Measurements from ENCODE around the gene MRFAP1.

DNA sequence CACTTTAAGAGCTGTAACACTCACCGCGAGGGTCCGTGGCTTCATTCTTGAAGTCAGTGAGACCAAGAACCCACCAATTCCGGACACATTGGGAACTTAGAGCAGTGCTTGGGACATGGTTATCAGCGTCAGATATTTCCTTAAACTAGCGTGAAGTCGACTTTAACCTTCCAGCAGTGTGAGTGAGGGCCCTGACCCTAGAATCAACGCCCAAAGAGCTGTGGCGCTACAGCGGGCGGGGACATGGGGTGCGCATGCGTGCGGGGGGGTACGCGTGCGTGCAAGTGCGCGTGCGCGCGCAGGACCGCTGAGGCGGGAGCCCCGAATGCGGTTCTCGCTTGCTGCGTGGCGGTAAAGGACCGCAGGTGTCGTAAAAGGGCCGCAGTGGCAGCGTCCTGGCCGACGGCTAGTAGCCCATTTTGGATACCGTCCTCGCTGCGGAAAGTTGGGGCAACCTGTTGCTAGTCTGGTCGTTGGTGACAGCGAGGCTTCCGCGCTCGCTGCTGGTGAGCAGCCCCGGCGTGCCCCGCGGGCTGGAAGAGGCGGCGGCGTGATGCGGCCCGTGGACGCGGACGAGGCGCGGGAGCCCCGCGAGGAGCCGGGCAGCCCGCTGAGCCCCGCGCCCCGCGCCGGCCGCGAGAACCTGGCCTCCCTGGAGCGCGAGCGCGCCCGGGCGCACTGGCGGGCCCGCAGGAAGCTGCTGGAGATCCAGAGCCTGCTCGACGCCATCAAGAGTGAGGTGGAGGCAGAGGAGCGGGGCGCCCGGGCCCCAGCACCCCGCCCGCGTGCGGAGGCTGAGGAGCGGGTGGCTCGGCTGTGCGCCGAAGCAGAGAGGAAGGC is 33.4 kb downstream of the MRFAP1 start:
- TF ChIP-seq, protein P1, sequence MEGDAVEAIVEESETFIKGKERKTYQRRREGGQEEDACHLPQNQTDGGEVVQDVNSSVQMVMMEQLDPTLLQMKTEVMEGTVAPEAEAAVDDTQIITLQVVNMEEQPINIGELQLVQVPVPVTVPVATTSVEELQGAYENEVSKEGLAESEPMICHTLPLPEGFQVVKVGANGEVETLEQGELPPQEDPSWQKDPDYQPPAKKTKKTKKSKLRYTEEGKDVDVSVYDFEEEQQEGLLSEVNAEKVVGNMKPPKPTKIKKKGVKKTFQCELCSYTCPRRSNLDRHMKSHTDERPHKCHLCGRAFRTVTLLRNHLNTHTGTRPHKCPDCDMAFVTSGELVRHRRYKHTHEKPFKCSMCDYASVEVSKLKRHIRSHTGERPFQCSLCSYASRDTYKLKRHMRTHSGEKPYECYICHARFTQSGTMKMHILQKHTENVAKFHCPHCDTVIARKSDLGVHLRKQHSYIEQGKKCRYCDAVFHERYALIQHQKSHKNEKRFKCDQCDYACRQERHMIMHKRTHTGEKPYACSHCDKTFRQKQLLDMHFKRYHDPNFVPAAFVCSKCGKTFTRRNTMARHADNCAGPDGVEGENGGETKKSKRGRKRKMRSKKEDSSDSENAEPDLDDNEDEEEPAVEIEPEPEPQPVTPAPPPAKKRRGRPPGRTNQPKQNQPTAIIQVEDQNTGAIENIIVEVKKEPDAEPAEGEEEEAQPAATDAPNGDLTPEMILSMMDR (IDR thresholded peaks at IDR 0.05), result peak in 1 of 3 experiments; percentile 6
- TF ChIP-seq POLR2AphosphoS5 (IDR thresholded peaks at IDR 0.05) (peak; percentile 82 to 94), POLR2A (IDR thresholded peaks at IDR 0.05; ENCODE audit: low read depth) (no peak)
